Mucosa of gallbladder (tissue), 1 donor: ENCODE results near the gene KIF25. TPM values are rescaled to one million over a fixed set of nuclear protein-coding genes. Genes with fewer than 3 reads are reported as not detected.

Experiments used
- DNase-seq: peaks from one replicate; pipeline ENCODE4 v3.0.0-alpha.2; 2020; ENCODE audit warnings: low spot score
- total RNA-seq: library from RNA; stranded (reverse); gene quantifications from one replicate; pipeline ENCODE4 v1.2.1, GENCODE V29; 2021
- donor health status: DM: no; HTN: no; CAD: no.

KIF25 gene, protein sequence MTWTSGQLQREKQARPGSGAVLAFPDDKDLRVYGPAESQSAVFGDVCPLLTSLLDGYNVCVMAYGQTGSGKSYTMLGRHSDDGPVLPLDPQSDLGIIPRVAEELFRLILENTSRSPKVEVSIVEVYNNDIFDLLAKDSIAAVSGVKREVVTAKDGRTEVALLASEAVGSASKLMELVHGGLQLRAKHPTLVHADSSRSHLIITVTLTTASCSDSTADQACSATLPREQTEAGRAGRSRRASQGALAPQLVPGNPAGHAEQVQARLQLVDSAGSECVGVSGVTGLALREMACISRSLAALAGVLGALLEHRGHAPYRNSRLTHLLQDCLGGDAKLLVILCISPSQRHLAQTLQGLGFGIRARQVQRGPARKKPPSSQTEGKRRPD
- 0.43 TPM for total RNA-seq

- DNase-seq: no peak
Measured at GRCh38 chr6:167997642-167998041, at the start of gene KIF25. Gene KIF25 (plus strand): TSS chr6:167997671. CDS start chr6:168029586, 31,915 bp downstream.

- DNase-seq: no peak
Measured at GRCh38 chr6:167947716-167948115, 49.8 kb upstream of the KIF25 start.

GRCh38 chr6:167948716-167949115 lies 48.8 kb upstream of the KIF25 start:
- no peak for DNase-seq

GRCh38 chr6:167949121-167949684 lies 48.3 kb upstream of the KIF25 start:
- no peak for DNase-seq

DNA sequence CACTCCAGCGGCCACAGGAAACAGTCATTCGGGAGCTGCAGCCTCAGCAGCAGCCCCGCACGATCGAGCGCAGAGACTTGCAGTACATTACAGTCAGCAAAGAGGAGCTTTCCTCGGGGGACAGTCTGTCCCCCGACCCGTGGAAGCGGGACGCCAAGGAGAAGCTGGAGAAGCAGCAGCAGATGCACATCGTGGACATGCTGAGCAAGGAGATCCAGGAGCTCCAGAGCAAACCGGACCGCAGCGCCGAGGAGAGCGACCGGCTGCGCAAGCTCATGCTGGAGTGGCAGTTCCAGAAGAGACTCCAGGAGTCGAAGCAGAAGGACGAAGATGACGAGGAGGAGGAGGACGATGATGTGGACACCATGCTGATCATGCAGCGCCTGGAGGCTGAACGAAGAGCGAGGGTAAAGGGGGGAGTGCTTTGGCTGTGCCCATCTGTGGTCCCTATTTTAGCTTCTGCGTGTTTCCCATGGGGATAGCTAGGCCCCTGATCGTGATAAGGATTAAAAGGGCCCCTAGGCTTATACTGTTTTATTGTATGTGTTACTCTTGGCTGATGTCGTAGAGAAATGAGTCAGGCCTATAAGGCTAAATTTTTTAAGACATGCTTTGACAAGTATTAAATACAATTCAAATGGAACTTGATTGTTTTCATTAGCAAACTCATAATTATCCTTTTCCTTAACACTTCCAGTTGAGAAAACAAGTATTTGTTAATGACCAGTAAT lies 45.5 kb upstream of the KIF25 start:
- no peak for DNase-seq

DNA sequence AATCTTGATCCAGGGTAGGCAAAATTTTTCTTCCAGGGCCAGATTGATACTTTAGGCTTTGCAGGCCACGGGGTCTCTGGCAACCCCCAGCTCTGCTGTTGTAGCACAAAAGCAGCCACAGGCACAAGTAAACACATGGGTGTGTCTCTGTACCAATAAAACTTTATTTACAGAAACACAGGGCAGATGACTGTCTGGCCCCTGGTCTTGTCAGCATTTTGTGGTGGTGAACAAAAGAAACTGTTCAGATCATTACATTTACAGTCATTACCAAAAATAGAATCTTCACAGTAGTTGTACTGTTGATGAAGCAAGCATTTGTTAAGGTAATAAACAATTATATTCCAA lies 45.0 kb upstream of the KIF25 start:
- DNase-seq: no peak

DNA sequence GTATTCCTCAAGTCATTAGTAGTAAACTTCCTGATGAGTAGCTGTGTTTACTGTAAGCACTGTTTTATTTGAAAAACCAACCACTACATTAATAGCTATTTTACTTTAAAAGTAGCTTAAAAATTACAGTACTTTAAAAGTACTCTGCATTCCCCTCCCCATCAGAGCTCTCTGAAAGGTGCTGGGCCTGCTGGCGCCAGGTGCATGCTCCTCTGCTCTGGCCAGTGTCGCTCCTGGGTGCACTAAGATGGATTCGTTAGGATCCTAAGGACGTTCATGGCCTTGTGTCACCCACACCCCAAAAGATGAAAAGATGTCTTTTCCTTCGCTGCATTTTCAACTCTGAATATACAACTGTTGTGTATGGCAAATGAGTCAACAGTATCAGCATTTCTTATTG lies 43.9 kb upstream of the KIF25 start:
- DNase-seq: no peak

GRCh38 chr6:167954151-167954550 lies 43.3 kb upstream of the KIF25 start:
- no peak for DNase-seq

GRCh38 chr6:167956491-167956890 lies 41.0 kb upstream of the KIF25 start:
- no peak for DNase-seq

GRCh38 chr6:167956983-167957492 lies 40.4 kb upstream of the KIF25 start:
- DNase-seq: no peak

DNA sequence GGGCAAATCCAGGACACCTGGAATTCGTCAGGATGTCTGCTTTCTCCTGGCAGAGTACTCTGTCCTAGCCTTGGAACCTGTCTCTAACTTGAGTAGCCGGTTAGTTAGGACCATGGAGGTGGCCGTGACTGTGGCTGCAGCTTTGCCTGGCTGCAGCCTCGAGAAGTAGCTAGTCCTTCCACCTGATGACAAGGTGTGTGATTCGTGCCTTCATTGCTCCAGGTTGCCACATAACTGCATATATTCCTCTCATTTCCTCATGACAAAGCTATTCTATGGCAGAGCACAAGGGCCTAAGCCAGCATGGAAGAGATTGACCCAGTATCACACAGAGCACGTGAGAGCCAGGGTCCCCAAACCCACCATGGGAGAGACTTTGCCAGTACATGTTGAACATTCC lies 39.8 kb upstream of the KIF25 start:
- no peak for DNase-seq

DNA sequence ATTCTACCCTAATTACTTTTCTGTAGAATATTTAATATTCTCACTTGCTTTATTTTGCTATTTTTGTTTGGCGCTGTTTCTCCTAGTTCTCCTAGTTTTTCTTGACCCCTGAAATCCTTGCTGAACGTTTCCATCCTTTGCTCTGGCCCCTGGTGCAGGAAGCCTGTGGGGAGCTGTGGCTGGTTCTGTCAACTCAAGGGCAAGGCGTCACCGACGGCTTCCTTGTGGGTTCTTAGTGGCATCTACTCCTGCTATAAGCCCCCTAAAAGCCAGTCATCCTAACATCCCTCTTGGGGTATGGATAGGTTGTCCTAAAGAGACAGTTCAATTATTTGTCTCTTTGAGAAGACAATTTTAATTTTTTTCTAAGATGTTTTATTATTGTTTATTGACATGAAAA lies 36.9 kb upstream of the KIF25 start:
- no peak for DNase-seq

GRCh38 chr6:167962711-167963110 lies 34.8 kb upstream of the KIF25 start:
- DNase-seq: no peak

- DNase-seq: no peak
Measured at GRCh38 chr6:167963589-167964057, 33.8 kb upstream of the KIF25 start.

DNA sequence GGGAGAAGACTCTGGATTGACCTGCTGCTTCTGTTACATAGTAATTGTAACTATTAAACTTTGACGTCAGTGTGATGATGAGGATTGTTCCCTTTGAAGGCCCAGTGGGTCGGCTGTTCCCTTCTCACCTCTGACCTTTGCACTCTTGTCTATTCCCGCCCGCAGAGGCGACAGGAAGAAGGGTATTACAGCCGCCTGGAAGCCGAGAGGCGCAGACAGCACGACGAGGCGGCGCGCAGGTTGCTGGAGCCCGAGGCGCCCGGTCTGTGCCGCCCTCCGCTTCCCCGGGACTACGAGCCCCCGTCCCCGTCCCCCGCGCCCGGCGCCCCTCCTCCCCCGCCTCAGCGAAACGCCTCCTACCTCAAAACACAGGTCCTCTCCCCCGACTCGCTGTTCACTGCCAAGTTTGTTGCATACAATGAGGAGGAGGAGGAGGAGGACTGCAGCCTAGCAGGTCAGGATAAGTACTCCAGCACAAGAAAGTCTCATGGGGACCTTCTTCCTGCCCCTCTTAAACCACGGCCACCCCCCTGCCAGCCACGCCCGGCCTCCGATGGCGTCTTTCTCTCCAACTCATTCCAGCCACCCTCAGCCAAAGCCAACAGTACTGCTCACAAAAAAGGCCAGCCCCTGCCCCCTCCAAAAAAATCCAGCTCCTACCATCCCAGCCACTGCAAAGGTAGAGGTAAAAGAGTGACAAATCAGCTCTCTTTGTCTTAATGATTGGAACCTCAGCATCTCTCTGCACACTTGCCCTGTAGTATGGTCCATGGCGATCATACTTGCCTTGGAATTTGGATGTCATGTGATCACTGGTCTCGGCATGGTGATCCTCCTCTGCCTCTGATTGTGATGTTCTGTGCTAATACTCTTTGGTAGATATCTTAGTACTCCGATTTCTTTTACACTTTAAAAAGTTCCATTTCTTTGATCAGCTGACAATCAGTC lies 31.6 kb upstream of the KIF25 start:
- DNase-seq: no peak

DNA sequence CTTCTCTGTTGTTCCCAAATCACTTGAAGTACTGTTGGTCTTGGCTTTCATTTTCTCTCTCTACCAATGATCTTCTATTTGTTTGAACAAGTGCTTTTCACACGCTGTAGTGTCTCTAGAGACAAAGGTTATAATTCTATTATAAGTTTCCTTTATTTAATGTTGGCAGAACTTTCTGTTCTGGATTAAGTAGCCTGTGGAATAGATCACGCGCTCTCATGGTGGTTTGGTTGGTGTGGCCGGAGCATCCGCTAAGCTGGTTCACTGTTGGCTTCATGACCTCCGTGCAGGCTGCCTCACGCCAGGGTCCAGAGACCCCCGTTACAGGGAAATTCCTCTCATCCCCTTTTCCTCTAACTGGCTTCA lies 30.9 kb upstream of the KIF25 start:
- no peak for DNase-seq

- no peak for DNase-seq
Measured at GRCh38 chr6:167968091-167968490, 29.4 kb upstream of the KIF25 start.

DNA sequence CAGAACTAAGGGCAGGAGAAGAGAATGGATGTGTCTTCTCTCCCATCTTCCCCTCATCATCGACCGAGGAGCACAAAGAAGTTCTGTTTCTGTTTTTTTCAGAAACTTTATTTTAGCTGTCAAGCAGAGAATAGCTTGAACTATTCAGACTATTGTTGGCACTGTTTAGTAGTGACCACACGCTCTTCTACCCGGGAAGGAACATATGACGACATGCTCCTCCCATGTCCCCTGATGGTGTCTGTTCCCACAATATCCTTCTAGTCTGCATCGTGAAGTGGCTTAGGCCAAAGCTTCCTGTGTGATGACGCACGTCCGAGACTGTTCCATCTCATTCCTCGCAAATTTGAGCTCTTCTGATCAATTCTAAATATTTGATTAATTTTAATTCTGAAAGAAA lies 27.2 kb upstream of the KIF25 start:
- no peak for DNase-seq

DNA sequence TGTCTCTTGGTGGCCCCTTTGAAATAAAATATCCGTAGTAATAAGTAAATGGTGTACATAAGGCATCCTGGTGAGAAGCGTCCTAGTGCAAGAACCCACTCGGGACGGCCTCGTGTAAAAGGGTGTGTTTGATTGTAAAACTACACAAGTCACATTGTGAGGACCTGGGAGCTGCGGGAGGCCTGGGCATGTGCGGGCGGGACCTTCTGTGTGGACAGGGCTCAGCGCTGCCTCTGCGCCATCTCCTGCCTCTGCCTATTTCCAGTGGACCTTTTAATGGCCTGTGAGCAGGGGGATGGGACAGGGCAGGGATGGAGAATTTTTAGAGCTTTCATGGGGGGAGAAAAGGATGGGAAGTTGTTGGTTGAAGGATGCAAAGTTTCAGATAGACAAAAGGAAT lies 25.3 kb upstream of the KIF25 start:
- DNase-seq: no peak

GRCh38 chr6:167973148-167973885 lies 24.2 kb upstream of the KIF25 start:
- no peak for DNase-seq
